GM18858 (cell line): ENCODE results near the gene MAK.
"Not testable (repeated sequence)": the region's sequence is repeated elsewhere in the genome, so short reads cannot be mapped to it uniquely, and the experiment has no call there.

Experiments
- ATAC-seq: cut with Tn5 transposase; IDR thresholded peaks from one replicate; pipeline ENCODE4 v1.9.1; 2021; ENCODE audit not compliant: unreplicated experiment

The MAK gene

GRCh38 chr6:10853849-10854300, 15.5 kb upstream of the MAK start:
- ATAC-seq, result not testable (repeated sequence)

GRCh38 chr6:10852361-10852960, 14.1 kb upstream of the MAK start:
- ATAC-seq, result no peak

GRCh38 chr6:10850728-10851127, 12.4 kb upstream of the MAK start:
- no peak for ATAC-seq

- no peak for ATAC-seq
Measured at GRCh38 chr6:10849901-10850300, 11.6 kb upstream of the MAK start.

- ATAC-seq, result no peak
Measured at GRCh38 chr6:10847684-10848083, 9.3 kb upstream of the MAK start.

GRCh38 chr6:10843554-10843953, 5.2 kb upstream of the MAK start:
- ATAC-seq, result no peak

- peak; percentile 72 for ATAC-seq
Measured at GRCh38 chr6:10838794-10839333, 525 bp upstream of the MAK start.

- ATAC-seq, result no peak
Measured at GRCh38 chr6:10837622-10837994, 731 bp downstream of the MAK start.

GRCh38 chr6:10837009-10837621, 1.2 kb downstream of the MAK start:
- no peak for ATAC-seq

GRCh38 chr6:10834823-10835222, 3.5 kb downstream of the MAK start:
- ATAC-seq, result no peak

GRCh38 chr6:10831609-10832008, 6.7 kb downstream of the MAK start:
- no peak for ATAC-seq

- no peak for ATAC-seq
Measured at GRCh38 chr6:10824819-10825218, 13.5 kb downstream of the MAK start.

GRCh38 chr6:10824297-10824696, 14.0 kb downstream of the MAK start:
- no peak for ATAC-seq

- not testable (repeated sequence) for ATAC-seq
Measured at GRCh38 chr6:10814176-10814575, 24.2 kb downstream of the MAK start.

GRCh38 chr6:10809098-10809497, 29.2 kb downstream of the MAK start:
- ATAC-seq, result no peak

GRCh38 chr6:10808376-10808775, 30.0 kb downstream of the MAK start:
- no peak for ATAC-seq

GRCh38 chr6:10801224-10801848, 37.0 kb downstream of the MAK start:
- peak; percentile 94 for ATAC-seq

- ATAC-seq, result no peak
Measured at GRCh38 chr6:10800810-10801209, 37.5 kb downstream of the MAK start.

- ATAC-seq, result no peak
Measured at GRCh38 chr6:10794239-10794638, 44.1 kb downstream of the MAK start.

- ATAC-seq, result no peak
Measured at GRCh38 chr6:10793695-10794094, 44.6 kb downstream of the MAK start.

- no peak for ATAC-seq
Measured at GRCh38 chr6:10793035-10793434, 45.3 kb downstream of the MAK start.

- ATAC-seq, result no peak
Measured at GRCh38 chr6:10792101-10792500, 46.2 kb downstream of the MAK start.
